ENCODE results near the gene CSN1S1. TPM values are rescaled to one million over a fixed set of nuclear protein-coding genes. Genes with fewer than 3 reads are reported as not detected.

Gene CSN1S1
- total RNA-seq, 2 donors from 2014 or later, result not detected

DNA sequence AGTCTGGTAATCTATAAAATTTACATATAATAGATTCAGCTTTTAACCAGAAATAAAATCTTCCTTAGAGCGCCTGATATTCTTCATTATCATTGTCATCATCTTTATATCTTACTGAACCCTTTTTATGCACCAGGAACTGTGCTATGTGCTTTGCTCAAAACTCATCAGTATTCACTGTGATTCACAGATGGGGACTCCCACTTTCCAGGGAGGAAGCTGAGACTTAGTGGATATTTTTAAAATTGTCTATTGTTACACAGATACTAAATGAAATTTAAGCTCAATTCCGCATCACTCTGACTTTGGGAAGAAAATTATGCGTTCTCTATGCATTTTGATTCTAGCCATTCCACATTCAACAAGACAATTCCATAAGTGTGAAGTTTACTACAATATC lies 36.1 kb upstream of the CSN1S1 start:
- Histone ChIP-seq H3K36me3 (no peaks in the 10 kb centered on the region), H3K27me3 (no peaks in the 10 kb centered on the region), H3K27ac (no peak overlapping the region), H3K9me3 (no peaks in the 10 kb centered on the region), H3K4me3 (no peak overlapping the region), H3K4me1 (no peaks in the 10 kb centered on the region), H3K9ac (ENCODE audit: low read depth in 2 of 2, low read length in 2 of 2) (peak overlapping the region in 1 of 2 donors; percentile 9)
- no peak for DNase-seq
- intact Hi-C loops (cut with DNase I), result loop anchor here (5.0 to 10.0 kb wide), 2 partner anchors 288 to 610 kb away; no protein-coding TSS in a partner anchor
- no peak for TF ChIP-seq CTCF (IDR thresholded peaks at IDR 0.05)

DNA sequence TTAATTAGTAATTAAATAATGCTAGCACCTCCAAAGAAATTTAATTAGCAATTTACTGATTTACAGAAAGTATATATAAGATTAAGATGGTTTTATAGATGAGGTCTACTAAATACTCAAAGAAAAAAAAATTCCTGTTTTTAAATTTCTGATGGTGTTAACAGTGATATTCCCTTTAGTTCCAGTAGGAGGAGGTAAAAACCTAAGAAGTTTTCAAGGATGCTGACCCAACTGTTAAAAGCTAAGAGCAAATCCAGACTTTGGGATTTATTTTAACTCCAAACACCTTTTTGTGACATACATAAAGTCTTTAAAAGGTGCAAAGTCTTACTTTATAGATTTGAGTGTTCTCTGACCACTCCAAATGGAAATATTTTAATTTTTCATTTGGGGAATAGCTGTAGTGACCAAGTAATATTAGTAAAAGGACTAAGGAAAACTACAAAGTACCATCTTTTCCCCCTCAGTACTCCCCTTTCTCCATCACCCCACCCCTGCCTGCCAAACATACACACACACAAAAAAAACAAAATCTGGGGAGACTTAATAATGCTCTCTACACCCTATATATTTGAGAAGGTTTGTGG lies 34.2 kb upstream of the CSN1S1 start:
- TF ChIP-seq CTCF (IDR thresholded peaks at IDR 0.05), result peak; percentile 36
- Histone ChIP-seq H3K4me3 (no peak overlapping the region), H3K36me3 (no peaks in the 10 kb centered on the region), H3K27me3 (no peaks in the 10 kb centered on the region), H3K4me1 (no peaks in the 10 kb centered on the region), H3K9ac (ENCODE audit: low read depth in 2 of 2, low read length in 2 of 2) (no peak overlapping the region), H3K9me3 (no peaks in the 10 kb centered on the region), H3K27ac (no peak overlapping the region)
- DNase-seq, result no peak
- intact Hi-C loops (cut with DNase I), result loop anchor here (5.0 to 10.0 kb wide), 2 partner anchors 286 to 608 kb away; no protein-coding TSS in a partner anchor

DNA sequence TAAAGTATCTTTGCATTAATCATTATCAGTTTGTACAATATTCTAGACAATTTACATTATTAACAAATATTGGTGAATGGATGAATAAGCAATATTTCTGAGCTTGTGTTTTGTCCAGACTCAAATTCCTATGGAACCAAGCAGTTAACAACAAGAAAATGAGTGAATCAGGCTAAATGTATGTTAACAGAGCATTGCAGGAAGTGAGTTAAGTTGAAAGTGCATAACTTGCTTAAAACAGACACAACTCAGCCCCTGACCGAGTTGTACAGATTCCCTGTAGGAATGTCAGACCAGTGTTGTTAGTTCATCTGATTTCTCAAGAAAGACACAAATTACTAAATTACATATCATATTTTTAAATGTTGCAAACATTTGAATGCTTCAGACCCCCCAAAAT lies 23.7 kb upstream of the CSN1S1 start:
- Histone ChIP-seq H3K4me3 (no peak overlapping the region), H3K36me3 (no peaks in the 10 kb centered on the region), H3K27me3 (no peaks in the 10 kb centered on the region), H3K9ac (ENCODE audit: low read depth in 2 of 2, low read length in 2 of 2) (no peak overlapping the region), H3K27ac (no peak overlapping the region), H3K4me1 (no peaks in the 10 kb centered on the region), H3K9me3 (no peaks in the 10 kb centered on the region)
- intact Hi-C loops (cut with DNase I), result no loop called here
- TF ChIP-seq CTCF (IDR thresholded peaks at IDR 0.05), result no peak
- no peak for DNase-seq

DNA sequence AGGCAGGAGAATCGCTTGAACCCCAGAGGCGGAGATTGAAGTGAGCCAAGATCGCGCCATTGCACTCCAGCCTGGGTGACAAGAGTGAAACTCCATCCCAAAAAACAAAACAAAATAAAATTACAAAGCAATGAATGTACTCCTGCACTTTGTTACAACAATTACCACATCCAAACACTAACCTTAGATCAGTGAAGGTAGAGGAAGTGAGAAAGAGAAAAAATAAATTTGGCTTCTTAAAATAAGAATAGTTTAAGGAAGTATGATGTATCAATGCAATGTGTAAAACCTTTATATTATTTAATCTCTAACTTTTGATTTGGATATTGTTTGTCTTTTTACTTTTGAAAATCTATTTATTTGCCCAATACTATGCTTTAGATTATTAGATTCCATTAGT lies 21.7 kb upstream of the CSN1S1 start:
- no peak for DNase-seq
- Histone ChIP-seq H3K36me3 (no peaks in the 10 kb centered on the region), H3K9ac (ENCODE audit: low read depth in 2 of 2, low read length in 2 of 2) (no peak overlapping the region), H3K27me3 (no peaks in the 10 kb centered on the region), H3K27ac (no peak overlapping the region), H3K4me3 (no peak overlapping the region), H3K9me3 (no peaks in the 10 kb centered on the region), H3K4me1 (no peaks in the 10 kb centered on the region)
- intact Hi-C loops (cut with DNase I), result no loop called here
- no peak for TF ChIP-seq CTCF (IDR thresholded peaks at IDR 0.05)

GRCh38 chr4:69910016-69910782 lies 20.7 kb upstream of the CSN1S1 start:
- Histone ChIP-seq H3K4me1 (no peaks in the 10 kb centered on the region), H3K27me3 (no peaks in the 10 kb centered on the region), H3K9ac (ENCODE audit: low read depth in 2 of 2, low read length in 2 of 2) (no peak overlapping the region), H3K36me3 (no peaks in the 10 kb centered on the region), H3K27ac (no peak overlapping the region), H3K9me3 (no peaks in the 10 kb centered on the region), H3K4me3 (no peak overlapping the region)
- no peak for DNase-seq
- TF ChIP-seq CTCF (IDR thresholded peaks at IDR 0.05), result no peak
- intact Hi-C loops (cut with DNase I), result no loop called here
